Activated CD8-positive, alpha-beta memory T cell treated with anti-CD3 and anti-CD28 coated beads for 48 hours (primary cell): Measurements from ENCODE around the gene SLC5A1.

Experiments
- DNase-seq, 3 experiments: peaks; one replicate each; pipeline ENCODE4 v3.0.0-alpha.2; 2020; ENCODE audit warnings: low read depth in 2 of 3, low spot score in 2 of 3

Gene SLC5A1

GRCh38 chr22:32042924-32043323, at the start of gene SLC5A1:
TSS of gene SLC5A1 (plus strand) at chr22:32043261. CDS start at chr22:32043282, 21 bp downstream.
- DNase-seq = no peak

DNA sequence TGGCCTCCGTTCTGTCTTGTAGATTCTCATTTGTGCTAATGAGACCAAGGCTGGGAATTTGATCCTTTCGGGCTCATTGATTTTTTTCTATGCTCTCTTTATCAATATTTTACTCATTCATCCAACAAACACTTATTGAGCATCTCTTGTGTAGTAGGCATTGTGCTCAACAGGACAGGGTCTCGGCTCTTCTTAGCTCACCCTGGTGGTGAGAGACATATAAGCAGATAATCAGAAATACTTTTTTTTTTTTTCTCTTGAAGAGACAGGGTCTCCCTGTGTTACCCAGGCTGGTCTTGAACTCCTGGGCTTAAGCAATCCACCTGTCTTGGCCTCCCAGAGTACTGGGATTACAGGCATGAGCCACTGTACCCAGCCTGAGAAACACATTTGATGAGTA, 48.0 kb upstream of the SLC5A1 start:
- DNase-seq = no peak

DNA sequence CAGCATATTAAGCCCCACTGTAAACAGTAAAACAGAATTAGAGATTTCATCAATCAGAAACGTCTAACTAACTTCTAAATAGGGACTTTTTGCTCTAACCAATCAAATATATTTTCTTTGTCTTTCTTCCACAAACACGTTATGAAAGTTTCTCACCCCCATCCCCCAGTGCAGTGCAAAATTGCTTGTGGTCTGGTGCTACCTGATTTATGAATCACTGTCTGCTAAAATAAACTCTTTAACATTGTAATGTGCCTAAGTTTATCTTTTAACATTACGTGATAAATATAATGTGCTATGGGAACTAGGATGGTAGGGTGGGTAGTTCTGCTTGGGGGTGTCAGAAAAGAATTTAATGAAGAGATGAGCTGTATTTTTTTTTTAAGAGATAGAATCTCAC, 47.3 kb upstream of the SLC5A1 start:
- no peak for DNase-seq

DNA sequence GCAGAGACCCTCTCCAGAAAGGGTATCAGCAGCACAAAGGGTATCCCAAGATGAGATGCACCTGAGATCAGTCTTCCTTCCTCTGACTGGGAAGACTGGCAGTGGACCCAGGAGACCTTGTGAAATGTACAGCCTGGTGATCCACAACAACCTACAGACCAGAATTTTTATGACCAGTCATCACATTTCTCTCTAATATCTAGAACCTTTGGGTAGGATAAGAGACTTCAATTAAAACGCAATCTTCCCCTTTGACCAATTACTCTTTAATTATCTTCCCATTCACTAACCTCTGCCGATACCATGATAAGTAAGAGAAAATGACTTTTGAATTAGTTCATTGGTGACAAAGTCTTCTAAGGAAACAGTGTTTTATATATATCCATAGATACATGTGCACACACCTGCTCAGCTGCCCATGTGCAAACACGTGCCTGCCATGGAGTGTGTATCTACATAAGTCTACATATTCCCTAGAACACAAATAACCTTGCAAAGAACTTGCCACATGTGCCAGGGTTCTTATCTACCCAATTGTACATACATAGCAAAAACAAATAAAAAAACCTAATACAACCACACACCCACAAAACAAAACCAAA, 44.2 kb upstream of the SLC5A1 start:
- no peak for DNase-seq

DNA sequence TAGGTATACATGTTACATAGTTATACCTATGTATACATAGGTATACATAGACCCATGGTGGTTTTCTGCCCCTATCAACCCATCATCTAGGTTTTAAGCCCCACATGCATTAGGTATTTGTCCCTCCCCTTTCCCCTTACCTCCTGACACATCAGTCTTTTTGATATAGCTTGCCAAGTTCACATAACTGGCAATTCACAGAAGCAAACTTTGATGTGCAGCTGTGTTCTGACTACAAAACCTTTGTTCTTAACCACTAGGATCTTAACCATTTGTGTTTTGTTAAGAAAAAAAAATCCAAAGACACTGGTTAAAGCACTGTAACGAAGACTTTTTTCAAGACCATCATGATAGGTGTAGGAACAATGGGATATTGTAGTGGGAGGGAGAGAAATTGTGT, 42.9 kb upstream of the SLC5A1 start:
- DNase-seq = no peak

DNA sequence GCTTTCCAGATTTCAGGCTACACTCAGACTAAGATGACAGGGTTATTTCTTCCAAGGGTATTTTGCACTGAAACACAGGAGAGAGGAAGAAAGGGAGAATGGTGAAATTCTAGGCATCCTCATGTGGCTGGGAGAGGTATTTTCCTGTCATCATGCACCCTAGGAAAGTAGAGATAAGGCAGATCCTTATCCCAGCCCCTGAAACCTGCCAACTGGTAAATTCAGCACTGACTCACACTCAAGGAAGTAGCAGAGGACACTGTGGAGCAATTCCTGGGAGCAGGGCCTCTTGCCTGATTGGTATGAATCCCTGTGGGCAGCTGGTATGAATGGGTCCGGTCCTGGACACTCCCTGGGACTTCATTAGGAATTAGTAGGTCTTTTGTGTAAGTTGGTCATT, 37.6 kb upstream of the SLC5A1 start:
- no peak for DNase-seq

DNA sequence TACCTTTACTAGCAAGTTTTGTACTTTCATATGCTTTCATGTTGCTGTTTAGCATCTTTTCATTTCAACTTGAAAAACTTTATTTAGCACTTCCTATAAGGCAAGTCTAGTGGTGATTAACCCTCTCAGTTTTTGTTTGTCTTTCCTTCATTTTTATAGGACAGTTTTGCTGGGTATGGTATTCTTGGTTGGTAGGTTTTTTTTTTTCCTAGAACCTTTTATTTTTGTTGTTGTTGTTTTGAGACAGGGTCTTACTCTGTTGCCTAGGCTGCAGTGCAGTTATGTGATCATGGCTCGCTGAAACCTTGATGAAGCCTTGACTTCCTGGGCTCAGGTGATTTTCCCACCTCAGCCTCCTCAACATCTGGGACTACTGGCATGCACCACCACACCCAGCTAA, 29.9 kb upstream of the SLC5A1 start:
- DNase-seq = no peak

DNA sequence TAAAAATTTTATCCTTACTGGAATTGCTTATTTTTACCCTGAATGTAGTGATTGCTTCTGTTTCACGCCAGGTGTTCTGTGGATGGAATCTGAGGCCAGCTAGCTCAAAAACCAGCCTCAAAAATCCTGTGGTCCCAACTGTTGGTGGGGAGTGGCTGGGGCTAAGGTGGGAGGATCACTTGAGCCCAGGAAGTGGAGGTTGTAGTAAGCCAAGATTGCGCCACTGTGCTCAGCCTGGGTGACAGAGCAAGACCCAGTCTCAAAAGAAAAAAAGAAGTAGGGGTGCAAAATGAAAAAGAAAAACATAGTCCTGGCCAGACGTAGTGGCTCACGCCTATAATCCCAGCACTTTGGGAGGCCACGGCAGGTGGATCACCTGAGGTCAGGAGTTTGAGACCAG, 27.0 kb upstream of the SLC5A1 start:
- DNase-seq = no peak

DNA sequence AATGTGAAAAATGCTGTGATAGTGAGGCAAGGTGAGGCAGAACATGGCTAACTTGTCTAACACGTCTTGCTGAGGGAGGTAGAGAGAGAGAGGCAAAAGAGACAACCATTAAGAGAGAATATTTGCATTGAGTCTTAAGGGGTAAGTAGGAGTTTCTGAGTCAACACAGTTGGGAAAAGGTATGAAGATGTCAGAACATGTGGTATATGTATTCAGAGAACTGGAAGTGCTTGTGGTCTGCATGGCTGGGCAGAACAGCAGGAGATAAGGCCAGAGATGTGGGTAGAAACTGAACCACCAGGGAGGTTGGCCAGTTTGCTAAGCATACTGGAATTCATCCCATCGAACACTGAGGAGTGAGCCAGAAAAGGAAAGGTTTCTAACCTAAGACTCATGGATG, 25.0 kb upstream of the SLC5A1 start:
- no peak for DNase-seq

- DNase-seq = no peak
These were observed 22.9 kb upstream of the SLC5A1 start for GRCh38 chr22:32020117-32020516.

- DNase-seq = no peak
These were observed 21.3 kb upstream of the SLC5A1 start for GRCh38 chr22:32021716-32022115.

- DNase-seq = no peak
These were observed 19.7 kb upstream of the SLC5A1 start for GRCh38 chr22:32023251-32023827.

- no peak for DNase-seq
These were observed 18.3 kb upstream of the SLC5A1 start for GRCh38 chr22:32024796-32025195.

- no peak for DNase-seq
These were observed 12.4 kb upstream of the SLC5A1 start for GRCh38 chr22:32030518-32031247.

DNA sequence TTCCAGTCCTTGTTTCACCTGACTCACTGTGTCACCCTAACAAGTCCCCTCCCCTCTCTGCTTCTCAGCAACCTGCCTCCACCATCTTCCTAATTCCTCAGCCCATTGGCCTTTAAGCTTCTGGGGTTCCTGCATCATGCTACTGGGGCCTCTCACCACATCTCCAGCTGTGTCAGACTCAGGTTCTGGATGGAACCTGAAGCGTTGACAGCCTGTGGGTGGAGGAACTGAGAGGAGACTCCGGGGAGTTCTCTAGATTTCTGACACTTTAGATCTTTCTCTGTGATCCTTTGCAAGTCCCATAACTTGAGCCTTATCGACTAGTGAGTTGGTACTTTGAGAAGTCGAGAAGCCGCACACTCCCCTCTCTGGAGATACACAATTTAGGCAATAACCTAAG, 11.6 kb upstream of the SLC5A1 start:
- DNase-seq = no peak

GRCh38 chr22:32034275-32034674, 8.8 kb upstream of the SLC5A1 start:
- no peak for DNase-seq

DNA sequence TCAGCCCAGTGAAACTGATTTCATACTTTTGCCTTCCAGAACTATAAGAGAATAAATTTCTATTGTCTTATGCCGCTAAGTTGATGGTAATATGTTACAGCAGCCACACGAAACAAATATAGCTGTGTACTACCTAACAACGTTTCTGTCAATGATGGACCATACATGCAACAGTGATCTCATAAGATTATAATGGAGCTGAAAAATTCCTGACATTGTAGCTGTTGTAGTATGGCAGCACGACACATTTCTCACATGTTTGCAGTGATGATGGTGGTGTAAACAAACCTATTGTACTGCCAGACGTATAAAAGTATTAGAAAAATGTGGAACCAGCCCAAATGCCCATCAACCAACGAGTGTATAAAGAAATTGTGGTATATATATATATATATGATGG, 5.8 kb upstream of the SLC5A1 start:
- DNase-seq = no peak

DNA sequence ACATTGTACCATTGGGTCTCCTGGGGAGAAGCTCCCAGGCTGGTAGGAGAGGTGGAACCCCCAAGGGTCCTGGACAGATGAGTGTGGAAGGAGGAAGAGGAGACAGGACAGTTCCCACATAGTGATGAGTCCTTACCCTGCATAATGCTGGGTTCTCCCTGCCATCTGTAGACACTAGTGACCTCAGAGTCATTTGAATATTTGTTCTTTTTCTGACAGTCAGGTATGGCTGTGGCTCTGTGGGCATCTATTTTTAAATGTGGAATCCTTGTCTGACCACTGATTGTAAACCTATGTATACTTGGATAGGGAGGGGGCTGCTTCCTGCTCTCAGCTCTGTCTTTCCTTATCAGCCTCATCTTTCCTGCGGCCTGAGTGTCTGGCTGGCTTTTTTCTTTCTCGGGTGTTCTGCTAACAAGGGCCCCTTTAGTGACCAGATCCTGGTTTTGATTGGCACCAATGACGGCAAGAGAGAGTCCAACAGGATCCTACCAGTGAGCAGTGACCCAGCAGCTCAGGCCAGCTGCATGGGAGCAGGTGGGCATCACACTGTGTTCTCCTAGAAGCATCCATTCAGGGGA, 2.6 kb upstream of the SLC5A1 start:
- DNase-seq = no peak

GRCh38 chr22:32043391-32043790, 330 bp downstream of the SLC5A1 start:
- DNase-seq = no peak

- no peak for DNase-seq
These were observed 1.4 kb downstream of the SLC5A1 start for GRCh38 chr22:32044477-32044876.

DNA sequence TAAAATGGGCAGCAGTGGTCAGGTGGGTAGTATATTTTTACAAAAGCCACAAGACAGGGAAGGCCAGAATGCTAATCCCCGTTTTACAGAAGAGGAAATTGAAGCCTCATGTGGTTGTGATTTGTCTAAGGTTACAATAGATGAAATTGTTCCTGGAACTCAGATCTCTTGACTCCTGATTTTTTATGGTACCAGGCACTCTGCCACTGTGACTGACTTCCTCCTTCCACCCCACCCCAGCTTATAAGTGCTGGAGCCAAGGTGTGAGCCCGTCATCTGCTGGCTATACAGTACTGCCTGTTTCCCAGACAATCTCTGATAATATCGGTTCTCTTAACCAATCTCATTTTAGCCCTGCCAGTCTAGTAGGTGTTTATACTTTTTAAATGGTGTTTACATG, 1.9 kb downstream of the SLC5A1 start:
- no peak for DNase-seq

DNA sequence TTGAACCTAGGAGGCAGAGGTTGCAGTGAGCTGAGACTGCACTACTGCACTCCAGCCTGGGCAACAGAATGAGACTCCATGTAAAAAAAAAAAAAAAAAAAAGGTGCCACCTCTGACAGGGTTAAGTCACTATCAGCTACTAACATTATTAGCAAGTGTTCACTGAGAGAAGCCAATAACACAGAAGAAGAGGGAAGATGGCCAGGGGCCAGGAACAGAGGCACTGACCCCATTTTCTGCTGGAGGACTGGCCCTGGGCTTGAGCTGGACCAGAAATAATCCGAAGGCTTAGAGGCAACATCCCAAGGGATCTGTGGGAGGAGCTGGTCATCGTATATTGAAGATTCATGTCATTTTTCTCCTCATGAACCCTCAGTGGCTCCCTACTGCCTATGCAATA, 5.0 kb downstream of the SLC5A1 start:
- DNase-seq = no peak
